GM12878 (cell line): ENCODE results near the gene CALHM1. TPM values are rescaled to one million over a fixed set of nuclear protein-coding genes. Genes with fewer than 3 reads are reported as not detected.

Source experiments
- ATF7 ChIP-seq: fragments of 450-650 bp; IDR thresholded peaks from 2 replicates; pipeline ENCODE4 v1.6.1; 2016; ENCODE audit warnings: low read depth, mild to moderate bottlenecking
- BHLHE40 ChIP-seq, 2 experiments: fragments of 450-650 bp in 1 of 2; IDR thresholded peaks; 2 replicates each; pipeline ENCODE4 v1.6.1; 2011 to 2017; ENCODE audit warnings: low read depth in 2 of 2, borderline replicate concordance in 1 of 2, improper control_type of control experiment in 1 of 2, low read length in 1 of 2, mild to moderate bottlenecking in 1 of 2
- CBFB ChIP-seq: IDR thresholded peaks from 2 replicates; pipeline ENCODE4 v1.6.1; 2016; ENCODE audit warnings: antibody characterized with exemption, low read depth
- CBX5 ChIP-seq: sonication (generic); IDR thresholded peaks from 2 replicates; pipeline ENCODE4 v1.6.1; 2016; ENCODE audit warnings: low read depth, moderate library complexity, mild to moderate bottlenecking, inconsistent platforms
- CHD2 ChIP-seq: IDR thresholded peaks from 2 replicates; pipeline ENCODE4 v1.6.1; 2011; ENCODE audit warnings: low read depth, low read length, improper control_type of control experiment, borderline replicate concordance
- CREM ChIP-seq: IDR thresholded peaks from 2 replicates; pipeline ENCODE4 v1.6.1; 2014; ENCODE audit warnings: antibody characterized with exemption, low read depth
- DPF2 ChIP-seq: fragments of 450-650 bp; IDR thresholded peaks from 2 replicates; pipeline ENCODE4 v1.6.1; 2017; ENCODE audit warnings: mild to moderate bottlenecking
- EP300 ChIP-seq, 2 experiments: fragments of 150-350 bp in 1 of 2; IDR thresholded peaks; 2 replicates each; pipeline ENCODE4 v1.6.1; 2011 to 2012; ENCODE audit warnings: low read depth in 2 of 2, low read length in 2 of 2, borderline replicate concordance in 1 of 2, improper control_type of control experiment in 1 of 2, inconsistent platforms in 1 of 2; ENCODE audit not compliant: control insufficient read depth in 1 of 2
- ETV6 ChIP-seq, 2 experiments: fragments of 450-650 bp in 1 of 2; IDR thresholded peaks in 1 of 2; conservative IDR thresholded peaks in 1 of 2; 2 replicates each; pipeline ENCODE4 v1.6.1; 2014; ENCODE audit warnings: antibody characterized with exemption in 1 of 2, borderline replicate concordance in 1 of 2, low read depth in 1 of 2, mild to moderate bottlenecking in 1 of 2, moderate library complexity in 1 of 2
- GABPA ChIP-seq: IDR thresholded peaks from 2 replicates; pipeline ENCODE4 v1.6.1; 2014; ENCODE audit warnings: antibody characterized with exemption, low read depth, mild to moderate bottlenecking, inconsistent platforms
- IKZF2 ChIP-seq, 2 experiments: fragments of 450-650 bp; IDR thresholded peaks; 2 replicates each; pipeline ENCODE4 v1.6.1; 2017; ENCODE audit warnings: mild to moderate bottlenecking in 2 of 2, moderate library complexity in 2 of 2
- JUNB ChIP-seq: IDR thresholded peaks from 2 replicates; pipeline ENCODE4 v1.6.1; 2016; ENCODE audit warnings: antibody characterized with exemption, mild to moderate bottlenecking
- NBN ChIP-seq: fragments of 450-650 bp; IDR thresholded peaks from 2 replicates; pipeline ENCODE4 v1.6.1; 2016
- NR2C1 ChIP-seq: fragments of 450-650 bp; IDR thresholded peaks from 2 replicates; pipeline ENCODE4 v1.6.1; 2017; ENCODE audit warnings: antibody characterized with exemption, mild to moderate bottlenecking, moderate library complexity
- PKNOX1 ChIP-seq: fragments of 450-650 bp; IDR thresholded peaks from 2 replicates; pipeline ENCODE4 v1.6.1; 2016; ENCODE audit warnings: mild to moderate bottlenecking
- PML ChIP-seq: IDR thresholded peaks from 2 replicates; pipeline ENCODE4 v1.6.1; 2012; ENCODE audit warnings: low read length, inconsistent platforms
- POLR2A ChIP-seq: IDR thresholded peaks from 2 replicates; pipeline ENCODE4 v1.6.1; 2011; ENCODE audit warnings: low read depth, mild to moderate bottlenecking, low read length
- POLR2AphosphoS5 ChIP-seq: IDR thresholded peaks from 2 replicates; pipeline ENCODE4 v1.6.1; 2011; ENCODE audit warnings: mild to moderate bottlenecking, low read length, inconsistent platforms
- PRDM15 ChIP-seq: fragments of 450-650 bp; formaldehyde crosslinking; IDR thresholded peaks from 2 replicates; pipeline ENCODE4 v1.4.0; 2020; ENCODE audit warnings: mild to moderate bottlenecking, moderate library complexity
- RBBP5 ChIP-seq: fragments of 200-600 bp; sonication (generic); conservative IDR thresholded peaks from 2 replicates; pipeline ENCODE4 v1.6.1; 2016
- STAT3 ChIP-seq: IDR thresholded peaks from 2 replicates; pipeline ENCODE4 v1.6.1; 2011; ENCODE audit warnings: low read depth, low read length, improper control_type of control experiment
- ZNF207 ChIP-seq: fragments of 450-650 bp; IDR thresholded peaks from 2 replicates; pipeline ENCODE4 v1.6.1; 2014; ENCODE audit warnings: antibody characterized with exemption, mild to moderate bottlenecking, borderline replicate concordance
- polyA plus RNA-seq, 11 experiments: library from polyadenylated mRNA; depleted of rRNA in 4 of 11; unstranded in 6 of 11; stranded (reverse) in 5 of 11; fragments of >200 nt; fragmentation: Nextera tagmentation in 4 of 11; fragmentation: Illumina TruSeq in 1 of 11; extraction: Ambion mirVana in 4 of 11; extraction: Trizol in 1 of 11; gene quantifications; 1 replicate in 1 of 11; 2 replicates in 10 of 11; pipeline versions ENCODE4 v1.2.1 to v1.2.3, GENCODE V29; 2011 to 2016; ENCODE audit warnings: inconsistent platforms in 2 of 11, missing spikeins in 2 of 11, low read depth in 1 of 11
- total RNA-seq, 4 experiments: library from RNA; depleted of rRNA in 3 of 4; stranded (reverse); fragments of >200 nt in 3 of 4; fragmentation: Illumina TruSeq in 1 of 4; extraction: Trizol in 1 of 4; gene quantifications; 2 replicates each; pipeline versions ENCODE4 v1.2.1 to v1.2.3, GENCODE V29; 2013 to 2021
- TF ChIP-seq, protein P1 (sequence below): IDR thresholded peaks from 2 replicates; pipeline ENCODE4 v1.6.1; 2012; ENCODE audit warnings: low read depth, low read length, improper control_type of control experiment
- TF ChIP-seq, protein P2 (sequence below): fragments of 450-650 bp; IDR thresholded peaks from 2 replicates; pipeline ENCODE4 v1.6.1; 2017; ENCODE audit warnings: mild to moderate bottlenecking, low read depth, inconsistent platforms; ENCODE audit not compliant: poor library complexity, severe bottlenecking

Gene CALHM1
- total and polyA plus RNA-seq, 10 of the 15 experiments (the other 5 are each of a cell fraction or from before 2014, with no cell fraction given), result 0.05 to 1.7 (median 0.17) TPM

GRCh38 chr10:103470761-103471653, 12.3 kb upstream of the CALHM1 start (continued):
- TF ChIP-seq EP300 (IDR thresholded peaks at IDR 0.05; ENCODE audit: borderline replicate concordance in 1 of 2, control insufficient read depth in 1 of 2, low read depth in 2 of 2, low read length in 2 of 2), result peak in 1 of 2 experiments; percentile 50; a peak in 1 of 4 replicates
- TF ChIP-seq STAT3, result no peak
- TF ChIP-seq NBN, result peak; percentile 86
- TF ChIP-seq ETV6 (conservative IDR thresholded peaks at IDR 0.05 in 1 of 2, IDR thresholded peaks at IDR 0.05 in 1 of 2; ENCODE audit: borderline replicate concordance in 1 of 2, low read depth in 1 of 2), result peak in 1 of 2 experiments; percentile 95; a peak in 2 of 4 replicates
- peak; percentile 77 for TF ChIP-seq PML
- no peak for TF ChIP-seq ZNF207
- TF ChIP-seq CREM, result peak; percentile 56; the same call in 1 of the 2 replicates
- peak; percentile 85 for TF ChIP-seq IKZF2 (IDR thresholded peaks at IDR 0.05)
- TF ChIP-seq DPF2, result peak; percentile 79
- 0 out of 2 replicates have a peak, but pooled peaks have one; percentile 77 for TF ChIP-seq RBBP5
- peak; percentile 79 for TF ChIP-seq NR2C1
- TF ChIP-seq POLR2A, result peak; percentile 82
- no peak for TF ChIP-seq PRDM15 (CRISPR knock-in tag)
- TF ChIP-seq BHLHE40 (IDR thresholded peaks at IDR 0.05; ENCODE audit: borderline replicate concordance in 1 of 2, low read depth in 2 of 2, low read length in 1 of 2), result peak; percentile 46 to 53; a peak in 3 of 4 replicates
- peak; percentile 49; the same call in 1 of the 2 replicates for TF ChIP-seq PKNOX1
- peak; percentile 94 for TF ChIP-seq CBFB
- TF ChIP-seq GABPA, result peak; percentile 85
- TF ChIP-seq CHD2, result peak; percentile 54; the same call in 1 of the 2 replicates
- TF ChIP-seq JUNB, result peak; percentile 78
- TF ChIP-seq, protein P1, sequence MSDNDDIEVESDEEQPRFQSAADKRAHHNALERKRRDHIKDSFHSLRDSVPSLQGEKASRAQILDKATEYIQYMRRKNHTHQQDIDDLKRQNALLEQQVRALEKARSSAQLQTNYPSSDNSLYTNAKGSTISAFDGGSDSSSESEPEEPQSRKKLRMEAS, result no peak; the same call in 1 of the 2 replicates
- TF ChIP-seq ATF7, result peak; percentile 86
- TF ChIP-seq CBX5, result no peak
- TF ChIP-seq POLR2AphosphoS5, result no peak; the same call in none of the 2 replicates
- TF ChIP-seq, protein P2, sequence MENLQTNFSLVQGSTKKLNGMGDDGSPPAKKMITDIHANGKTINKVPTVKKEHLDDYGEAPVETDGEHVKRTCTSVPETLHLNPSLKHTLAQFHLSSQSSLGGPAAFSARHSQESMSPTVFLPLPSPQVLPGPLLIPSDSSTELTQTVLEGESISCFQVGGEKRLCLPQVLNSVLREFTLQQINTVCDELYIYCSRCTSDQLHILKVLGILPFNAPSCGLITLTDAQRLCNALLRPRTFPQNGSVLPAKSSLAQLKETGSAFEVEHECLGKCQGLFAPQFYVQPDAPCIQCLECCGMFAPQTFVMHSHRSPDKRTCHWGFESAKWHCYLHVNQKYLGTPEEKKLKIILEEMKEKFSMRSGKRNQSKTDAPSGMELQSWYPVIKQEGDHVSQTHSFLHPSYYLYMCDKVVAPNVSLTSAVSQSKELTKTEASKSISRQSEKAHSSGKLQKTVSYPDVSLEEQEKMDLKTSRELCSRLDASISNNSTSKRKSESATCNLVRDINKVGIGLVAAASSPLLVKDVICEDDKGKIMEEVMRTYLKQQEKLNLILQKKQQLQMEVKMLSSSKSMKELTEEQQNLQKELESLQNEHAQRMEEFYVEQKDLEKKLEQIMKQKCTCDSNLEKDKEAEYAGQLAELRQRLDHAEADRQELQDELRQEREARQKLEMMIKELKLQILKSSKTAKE, result peak; percentile 67
